Right renal cortex interstitium (tissue), 3 donors: Measurements from ENCODE around the gene CTDSPL. TPM values are rescaled to one million over a fixed set of nuclear protein-coding genes. Genes with fewer than 3 reads are reported as not detected.

Source experiments
- DNase-seq, 3 donors: peaks; one replicate each; pipeline ENCODE4 v3.0.0-alpha.2; 2013; ENCODE audit warnings: low read depth in 3 of 3, low spot score in 2 of 3
- polyA plus RNA-seq, 3 donors: library from polyadenylated mRNA; unstranded; fragments of 120-200 nt; gene quantifications; one replicate each; pipeline ENCODE4 v1.2.1, GENCODE V29; 2013; ENCODE audit not compliant: insufficient read length in 3 of 3

Gene CTDSPL
- polyA plus RNA-seq, 3 donors, result 97.9 to 113 (median 107) TPM

- no peak for DNase-seq
Observed at GRCh38 chr3:37995652-37996641, 134.3 kb downstream of the CTDSPL start.

GRCh38 chr3:37996785-37997301 lies 135.2 kb downstream of the CTDSPL start:
- DNase-seq, result peak in 2 of 3 donors; percentile 57 to 71

- no peak for DNase-seq
Observed at GRCh38 chr3:37997342-37997741, 135.7 kb downstream of the CTDSPL start.

- DNase-seq, result no peak
Observed at GRCh38 chr3:37997791-37998370, 136.2 kb downstream of the CTDSPL start.

GRCh38 chr3:37999836-38000235 lies 138.2 kb downstream of the CTDSPL start:
- no peak for DNase-seq

GRCh38 chr3:38000242-38000916 lies 138.7 kb downstream of the CTDSPL start:
- no peak for DNase-seq

GRCh38 chr3:38000965-38001455 lies 139.3 kb downstream of the CTDSPL start:
- no peak for DNase-seq

- no peak for DNase-seq
Observed at GRCh38 chr3:38001456-38002081, 139.9 kb downstream of the CTDSPL start.

- DNase-seq, result no peak
Observed at GRCh38 chr3:38002291-38002876, 140.7 kb downstream of the CTDSPL start.

GRCh38 chr3:38002940-38003339 lies 141.3 kb downstream of the CTDSPL start:
- DNase-seq, result no peak

GRCh38 chr3:38003371-38003816 lies 141.7 kb downstream of the CTDSPL start:
- no peak for DNase-seq

GRCh38 chr3:38003817-38004414 lies 142.2 kb downstream of the CTDSPL start:
- no peak for DNase-seq

- no peak for DNase-seq
Observed at GRCh38 chr3:38004415-38005075, 142.9 kb downstream of the CTDSPL start.

- DNase-seq, result no peak
Observed at GRCh38 chr3:38005076-38006020, 143.7 kb downstream of the CTDSPL start.

- DNase-seq, result no peak
Observed at GRCh38 chr3:38006031-38006430, 144.4 kb downstream of the CTDSPL start.

- no peak for DNase-seq
Observed at GRCh38 chr3:38006445-38006995, 144.8 kb downstream of the CTDSPL start.

- no peak for DNase-seq
Observed at GRCh38 chr3:38007754-38008090, 146.0 kb downstream of the CTDSPL start.

GRCh38 chr3:38008191-38008701 lies 146.6 kb downstream of the CTDSPL start:
- DNase-seq, result no peak
